ENCODE measurements around the gene SNED1.

SNED1 gene

DNA sequence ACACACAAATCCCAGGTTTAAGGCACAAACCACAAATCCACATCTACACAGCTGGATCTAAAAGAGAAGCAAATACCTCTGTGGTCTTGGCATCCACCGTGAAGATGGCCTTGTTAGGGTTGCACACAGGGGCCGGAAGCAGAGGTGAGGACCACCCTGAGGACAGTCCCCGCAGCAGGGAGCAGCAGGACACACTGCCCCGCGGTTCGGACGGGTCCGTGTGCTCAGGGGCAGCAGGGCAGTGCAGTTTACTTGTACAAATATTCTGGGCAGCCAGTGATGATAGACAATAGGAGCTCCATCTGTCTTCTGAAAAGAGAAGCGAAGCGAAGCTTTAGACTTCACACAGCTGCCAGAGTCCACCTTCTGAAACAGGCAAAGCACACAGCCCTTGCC, 142.0 kb downstream of the SNED1 start:
- DNase-seq (ENCODE audit: insufficient read length, low spot score) = no peak
- no peak for FAIRE-seq

DNA sequence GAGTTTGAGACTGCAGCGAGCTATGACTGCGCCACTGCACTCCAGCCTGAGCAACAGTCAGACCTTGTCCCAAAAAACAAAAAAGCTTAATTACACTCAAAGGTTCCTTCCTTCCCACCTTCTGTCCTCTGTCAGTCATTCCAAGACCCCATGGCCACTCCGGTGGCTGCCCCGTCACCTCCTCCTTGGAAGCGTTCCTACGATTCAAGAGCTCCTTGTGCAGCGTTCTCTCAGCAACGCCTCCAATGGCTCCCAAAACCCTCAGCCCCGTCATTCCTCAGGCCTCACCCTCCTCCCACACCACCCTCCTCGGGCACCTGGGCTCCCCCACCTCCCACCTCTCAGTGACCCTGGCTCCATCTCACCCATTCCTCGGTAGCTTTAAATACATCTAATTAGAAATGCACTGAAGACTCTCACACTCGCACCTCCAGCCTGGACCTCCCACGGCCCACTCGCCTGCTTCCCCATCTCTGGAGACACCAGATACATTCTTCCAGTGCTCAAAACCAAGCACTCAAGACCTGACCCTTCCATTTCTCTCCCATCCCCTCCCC, 142.9 kb downstream of the SNED1 start:
- FAIRE-seq = no peak
- DNase-seq (ENCODE audit: insufficient read length, low spot score) = no peak

DNA sequence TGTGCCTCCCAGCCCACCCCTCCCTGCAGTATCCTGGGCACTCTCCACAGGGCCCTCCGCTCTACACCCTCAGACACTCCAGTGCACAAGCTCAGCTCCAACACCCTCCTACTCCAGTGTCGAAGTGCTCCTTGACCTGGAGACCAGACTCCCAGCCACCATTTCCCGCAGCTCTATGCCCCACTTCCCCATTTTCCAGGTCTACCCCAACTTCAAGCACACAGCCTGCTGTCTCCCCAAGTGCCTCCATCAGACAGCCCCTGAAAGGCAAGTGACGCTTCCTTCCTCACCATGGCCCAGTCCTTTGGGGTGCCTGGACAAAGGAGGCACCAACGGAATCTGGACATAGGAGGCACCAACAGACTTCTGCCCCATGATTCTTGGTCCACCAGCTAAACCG, 143.6 kb downstream of the SNED1 start:
- DNase-seq (ENCODE audit: insufficient read length, low spot score) = no peak
- FAIRE-seq = no peak

DNA sequence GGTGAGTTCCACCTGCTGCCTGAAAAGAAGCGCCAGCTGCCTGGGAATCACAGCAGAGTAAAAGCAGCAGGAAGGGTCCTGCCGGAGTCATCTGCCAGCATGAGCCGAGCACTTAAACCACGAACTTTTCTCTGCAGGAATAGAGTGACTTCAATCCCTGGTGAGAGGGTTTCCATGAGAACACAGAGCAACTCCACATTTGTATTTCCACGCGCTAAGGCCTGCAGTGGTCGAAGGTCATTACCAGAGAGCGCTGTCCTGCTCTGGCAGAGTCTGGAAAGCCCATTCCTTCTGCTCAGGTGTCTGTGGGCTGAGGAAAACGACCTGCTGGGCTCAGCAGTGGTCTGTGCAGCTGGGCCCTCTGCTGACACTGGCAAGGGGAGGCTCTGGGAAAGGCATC, 144.2 kb downstream of the SNED1 start:
- FAIRE-seq = no peak
- DNase-seq (ENCODE audit: insufficient read length, low spot score) = no peak
